Hepatocyte (in vitro differentiated cells): ENCODE results near the gene ZNF492.

Experiments
- CTCF ChIP-seq: fragments of 200-600 bp; sonication (generic); IDR thresholded peaks from 2 replicates; pipeline ENCODE4 v1.5.1; 2016; ENCODE audit warnings: antibody characterized with exemption, mild to moderate bottlenecking; ENCODE audit not compliant: poor library complexity
- EZH2 ChIP-seq: fragments of 200-600 bp; sonication (generic); IDR thresholded peaks from 2 replicates; pipeline ENCODE4 v1.6.1; 2016; ENCODE audit warnings: antibody characterized with exemption, mild to moderate bottlenecking, borderline replicate concordance

GRCh38 chr19:22628401-22628800 is 5.7 kb upstream of the ZNF492 start:
- TF ChIP-seq CTCF (no peak), EZH2 (no peak)
